ENCODE measurements around the gene UBAP1L.

- TF ChIP-seq CTCF (IDR thresholded peaks at IDR 0.05; ENCODE audit: borderline replicate concordance, extremely low read depth, low read length, poor library complexity, severe bottlenecking) (no peak), EZH2 (IDR thresholded peaks at IDR 0.05; ENCODE audit: borderline replicate concordance, low read depth, low read length, severe bottlenecking) (no peak)
Measured at GRCh38 chr15:65087873-65088642, 26.9 kb downstream of the UBAP1L start.
